ENCODE data around the gene IL22RA1.

DNA sequence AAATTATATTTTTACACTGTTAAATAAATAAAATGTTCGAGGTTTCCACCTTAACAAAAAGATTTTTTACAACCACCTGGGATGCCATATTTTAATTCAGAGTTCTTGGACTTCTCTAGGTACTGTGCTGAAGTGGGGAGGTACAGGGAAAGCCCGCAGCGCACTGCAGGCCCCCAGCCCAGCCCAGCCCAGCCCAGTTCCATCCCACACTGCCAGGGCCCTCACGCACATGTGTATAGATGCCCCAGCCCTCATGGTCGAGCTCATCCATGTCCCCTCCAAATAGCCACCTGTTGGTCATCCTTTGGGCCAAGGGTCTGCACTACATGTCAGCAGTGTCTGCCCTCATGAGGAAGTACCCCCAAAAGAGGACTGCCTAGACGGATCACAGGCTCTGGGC lies 19.3 kb downstream of the IL22RA1 start:
- TF ChIP-seq, protein P1, sequence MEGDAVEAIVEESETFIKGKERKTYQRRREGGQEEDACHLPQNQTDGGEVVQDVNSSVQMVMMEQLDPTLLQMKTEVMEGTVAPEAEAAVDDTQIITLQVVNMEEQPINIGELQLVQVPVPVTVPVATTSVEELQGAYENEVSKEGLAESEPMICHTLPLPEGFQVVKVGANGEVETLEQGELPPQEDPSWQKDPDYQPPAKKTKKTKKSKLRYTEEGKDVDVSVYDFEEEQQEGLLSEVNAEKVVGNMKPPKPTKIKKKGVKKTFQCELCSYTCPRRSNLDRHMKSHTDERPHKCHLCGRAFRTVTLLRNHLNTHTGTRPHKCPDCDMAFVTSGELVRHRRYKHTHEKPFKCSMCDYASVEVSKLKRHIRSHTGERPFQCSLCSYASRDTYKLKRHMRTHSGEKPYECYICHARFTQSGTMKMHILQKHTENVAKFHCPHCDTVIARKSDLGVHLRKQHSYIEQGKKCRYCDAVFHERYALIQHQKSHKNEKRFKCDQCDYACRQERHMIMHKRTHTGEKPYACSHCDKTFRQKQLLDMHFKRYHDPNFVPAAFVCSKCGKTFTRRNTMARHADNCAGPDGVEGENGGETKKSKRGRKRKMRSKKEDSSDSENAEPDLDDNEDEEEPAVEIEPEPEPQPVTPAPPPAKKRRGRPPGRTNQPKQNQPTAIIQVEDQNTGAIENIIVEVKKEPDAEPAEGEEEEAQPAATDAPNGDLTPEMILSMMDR (IDR thresholded peaks at IDR 0.05), result no peak
- no peak for TF ChIP-seq POLR2A (IDR thresholded peaks at IDR 0.05)
